Superior temporal gyrus (tissue), 1 donor: ENCODE measurements around the gene MEA1.

Source experiments
- DNase-seq: peaks from one replicate; pipeline ENCODE4 v3.0.0-alpha.2; 2016; ENCODE audit errors: extremely low spot score

The MEA1 gene

GRCh38 chr6:42970871-42971612 is 42.7 kb downstream of the MEA1 start:
- DNase-seq: no peak

GRCh38 chr6:42969934-42970333 is 43.8 kb downstream of the MEA1 start:
- DNase-seq: no peak

- no peak for DNase-seq
Measured at GRCh38 chr6:42969431-42969830, 44.3 kb downstream of the MEA1 start.

- DNase-seq: no peak
Measured at GRCh38 chr6:42968783-42969182, 45.0 kb downstream of the MEA1 start.

- no peak for DNase-seq
Measured at GRCh38 chr6:42968126-42968701, 45.5 kb downstream of the MEA1 start.

- no peak for DNase-seq
Measured at GRCh38 chr6:42967228-42967627, 46.5 kb downstream of the MEA1 start.

GRCh38 chr6:42966571-42966970 is 47.2 kb downstream of the MEA1 start:
- no peak for DNase-seq

GRCh38 chr6:42963855-42964605 is 49.7 kb downstream of the MEA1 start:
- DNase-seq: no peak

GRCh38 chr6:42963179-42963854 is 50.4 kb downstream of the MEA1 start:
- DNase-seq: no peak

- DNase-seq: no peak
Measured at GRCh38 chr6:42962502-42963178, 51.1 kb downstream of the MEA1 start.

- DNase-seq: no peak
Measured at GRCh38 chr6:42962096-42962495, 51.6 kb downstream of the MEA1 start.
